ENCODE data around the gene MAP2.

DNA sequence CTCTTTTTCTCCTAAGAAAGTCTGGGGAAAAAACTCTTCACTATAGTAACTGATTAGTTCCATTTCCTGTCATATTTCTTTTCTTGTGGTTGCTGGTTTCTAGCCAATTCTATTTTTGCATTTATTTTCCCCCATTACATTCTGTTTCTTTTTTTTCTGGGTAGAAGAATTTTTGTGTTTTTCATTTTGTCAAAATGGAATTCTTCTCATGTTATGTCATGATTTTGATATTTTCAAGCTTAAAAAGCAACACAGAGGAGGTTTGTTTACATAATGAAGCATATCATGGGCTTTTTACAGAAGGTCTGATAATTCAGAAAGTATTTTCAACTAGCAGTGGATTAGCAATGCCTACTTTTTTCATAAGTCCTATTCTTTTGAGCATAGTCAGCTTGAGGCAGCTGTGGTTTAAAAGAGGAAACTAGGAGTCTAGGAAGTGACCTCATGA, 102.0 kb downstream of the MAP2 start:
- TF ChIP-seq EZH2 (IDR thresholded peaks at IDR 0.05; ENCODE audit: borderline replicate concordance, low read depth, low read length, severe bottlenecking) (no peak), POLR2AphosphoS5 (IDR thresholded peaks at IDR 0.05; ENCODE audit: insufficient read depth, low read depth, low read length) (no peak), JUN (IDR thresholded peaks at IDR 0.05; ENCODE audit: borderline replicate concordance, insufficient read depth, insufficient read length, low read depth) (peak; percentile 78), POLR2A (IDR thresholded peaks at IDR 0.05; ENCODE audit: low read depth, low read length) (no peak), FOS (IDR thresholded peaks at IDR 0.05; ENCODE audit: borderline replicate concordance, insufficient read depth, low read length) (no peak), MYC (IDR thresholded peaks at IDR 0.05; ENCODE audit: low read depth, low read length) (no peak)
- TF ChIP-seq, protein P1, sequence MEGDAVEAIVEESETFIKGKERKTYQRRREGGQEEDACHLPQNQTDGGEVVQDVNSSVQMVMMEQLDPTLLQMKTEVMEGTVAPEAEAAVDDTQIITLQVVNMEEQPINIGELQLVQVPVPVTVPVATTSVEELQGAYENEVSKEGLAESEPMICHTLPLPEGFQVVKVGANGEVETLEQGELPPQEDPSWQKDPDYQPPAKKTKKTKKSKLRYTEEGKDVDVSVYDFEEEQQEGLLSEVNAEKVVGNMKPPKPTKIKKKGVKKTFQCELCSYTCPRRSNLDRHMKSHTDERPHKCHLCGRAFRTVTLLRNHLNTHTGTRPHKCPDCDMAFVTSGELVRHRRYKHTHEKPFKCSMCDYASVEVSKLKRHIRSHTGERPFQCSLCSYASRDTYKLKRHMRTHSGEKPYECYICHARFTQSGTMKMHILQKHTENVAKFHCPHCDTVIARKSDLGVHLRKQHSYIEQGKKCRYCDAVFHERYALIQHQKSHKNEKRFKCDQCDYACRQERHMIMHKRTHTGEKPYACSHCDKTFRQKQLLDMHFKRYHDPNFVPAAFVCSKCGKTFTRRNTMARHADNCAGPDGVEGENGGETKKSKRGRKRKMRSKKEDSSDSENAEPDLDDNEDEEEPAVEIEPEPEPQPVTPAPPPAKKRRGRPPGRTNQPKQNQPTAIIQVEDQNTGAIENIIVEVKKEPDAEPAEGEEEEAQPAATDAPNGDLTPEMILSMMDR (IDR thresholded peaks at IDR 0.05; ENCODE audit: extremely low read depth in 1 of 2, insufficient read depth in 1 of 2, low read depth in 1 of 2, low read length in 2 of 2), result no peak
- TF ChIP-seq, protein P2, sequence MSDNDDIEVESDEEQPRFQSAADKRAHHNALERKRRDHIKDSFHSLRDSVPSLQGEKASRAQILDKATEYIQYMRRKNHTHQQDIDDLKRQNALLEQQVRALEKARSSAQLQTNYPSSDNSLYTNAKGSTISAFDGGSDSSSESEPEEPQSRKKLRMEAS (IDR thresholded peaks at IDR 0.05; ENCODE audit: insufficient read depth, insufficient read length), result no peak

Data from endothelial cell of umbilical vein (primary cell).